ENCODE measurements around the gene KCNJ12.
"Not testable (repeated sequence)": the region's sequence is repeated elsewhere in the genome, so short reads cannot be mapped to it uniquely, and the experiment has no call there.

The KCNJ12 gene

GRCh38 chr17:21382560-21383495 is 6.7 kb downstream of the KCNJ12 start:
- no peak overlapping the region for H3K4me3 ChIP-seq (ENCODE audit: low read depth, low read length)

DNA sequence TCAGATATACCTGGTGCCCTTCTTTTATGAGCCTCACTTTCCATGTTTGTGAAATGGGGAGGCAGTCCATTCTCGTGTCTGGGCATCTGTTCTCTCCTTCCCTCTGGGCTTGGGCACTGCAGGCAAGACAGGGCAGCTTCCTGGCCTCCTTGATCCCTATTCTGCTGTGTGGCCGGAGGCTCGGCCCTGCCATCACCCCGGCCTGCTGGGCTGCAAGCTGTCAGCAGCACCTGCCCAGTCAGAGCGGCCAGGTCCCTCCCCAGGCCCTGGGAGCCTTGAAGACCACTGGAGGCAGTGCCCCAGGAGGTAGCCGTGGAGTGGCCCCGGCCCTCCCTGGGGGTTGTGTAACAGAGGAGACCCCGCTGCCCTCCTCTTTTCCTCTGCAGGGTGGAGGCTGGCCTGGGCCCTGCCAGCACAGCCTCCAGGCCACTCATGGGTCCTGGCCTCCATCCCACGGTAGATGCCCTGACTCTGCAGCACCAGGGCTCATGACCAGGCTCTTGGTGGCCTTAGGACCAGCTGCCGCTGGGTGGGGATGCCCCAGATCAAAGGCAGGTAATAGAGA is 9.2 kb downstream of the KCNJ12 start:
- no peak overlapping the region for H3K4me3 ChIP-seq (ENCODE audit: low read depth, low read length)

DNA sequence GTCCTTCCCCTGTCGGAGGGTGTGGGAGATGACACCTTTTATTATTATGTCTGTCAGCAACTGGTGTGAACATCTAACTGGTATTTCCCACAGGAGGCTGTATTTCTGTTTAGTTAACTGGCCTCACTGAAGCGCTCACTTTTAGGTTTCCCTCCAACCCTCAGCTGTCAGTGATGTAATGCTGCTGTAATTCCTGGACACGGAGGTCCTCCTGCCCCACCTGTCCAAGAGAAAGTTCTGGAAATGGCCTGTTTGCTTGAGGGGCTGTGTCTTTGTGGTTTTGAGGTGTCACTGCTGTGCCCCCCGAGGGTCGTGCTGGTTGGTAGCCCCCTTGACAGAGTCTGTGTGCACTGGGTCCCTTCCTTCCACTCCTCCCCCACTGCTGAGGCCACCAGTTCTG is 11.5 kb downstream of the KCNJ12 start:
- no peak overlapping the region for H3K4me3 ChIP-seq (ENCODE audit: low read depth, low read length)

- H3K4me3 ChIP-seq (ENCODE audit: low read depth, low read length), result no peak overlapping the region
Measured at GRCh38 chr17:21388066-21388465, 11.9 kb downstream of the KCNJ12 start.

DNA sequence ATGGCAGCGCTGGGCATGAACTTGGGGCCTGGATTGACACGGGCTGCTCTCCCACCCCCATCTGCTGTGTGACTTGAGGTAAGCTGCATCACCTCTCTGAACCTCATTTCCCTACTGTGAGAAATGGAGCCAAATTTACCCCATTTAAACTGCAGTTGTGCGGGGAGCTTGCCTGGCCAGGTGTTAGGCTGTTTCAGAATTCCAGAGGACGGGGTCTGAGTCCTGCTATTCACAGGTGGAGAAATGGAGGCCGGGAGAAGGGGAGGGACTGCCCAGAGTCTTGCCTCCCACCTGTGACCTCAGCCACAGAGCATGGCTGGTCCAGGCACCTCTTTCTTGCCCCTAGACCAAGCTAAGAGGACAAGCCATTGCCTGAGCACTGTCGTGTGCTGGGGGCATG is 12.8 kb downstream of the KCNJ12 start:
- H3K4me3 ChIP-seq (ENCODE audit: low read depth, low read length), result no peak overlapping the region

- no peak overlapping the region for H3K4me3 ChIP-seq (ENCODE audit: low read depth, low read length)
Measured at GRCh38 chr17:21389394-21389793, 13.2 kb downstream of the KCNJ12 start.

GRCh38 chr17:21390294-21390693 is 14.1 kb downstream of the KCNJ12 start:
- no peak overlapping the region for H3K4me3 ChIP-seq (ENCODE audit: low read depth, low read length)

DNA sequence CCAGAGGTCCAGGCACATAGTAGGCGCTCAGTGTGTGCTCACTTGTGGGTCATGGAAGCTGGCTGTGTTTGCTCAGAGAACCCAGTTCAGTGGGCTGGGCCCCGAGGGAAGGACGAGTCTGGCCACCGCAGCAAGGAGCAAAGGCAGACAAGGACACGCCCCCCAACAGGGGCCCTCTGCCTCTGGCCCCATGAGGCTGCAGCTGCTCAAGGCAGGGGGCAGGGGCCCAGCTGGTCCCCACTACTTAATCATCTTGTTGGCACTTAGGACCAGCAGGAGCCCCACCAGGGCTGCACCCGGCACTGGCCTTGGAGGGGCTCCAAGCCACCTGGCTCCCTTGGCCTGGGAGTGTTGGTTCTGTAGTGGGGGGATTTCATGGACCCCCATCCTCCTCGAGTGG is 16.1 kb downstream of the KCNJ12 start:
- H3K4me3 ChIP-seq (ENCODE audit: low read depth, low read length), result no peak overlapping the region

DNA sequence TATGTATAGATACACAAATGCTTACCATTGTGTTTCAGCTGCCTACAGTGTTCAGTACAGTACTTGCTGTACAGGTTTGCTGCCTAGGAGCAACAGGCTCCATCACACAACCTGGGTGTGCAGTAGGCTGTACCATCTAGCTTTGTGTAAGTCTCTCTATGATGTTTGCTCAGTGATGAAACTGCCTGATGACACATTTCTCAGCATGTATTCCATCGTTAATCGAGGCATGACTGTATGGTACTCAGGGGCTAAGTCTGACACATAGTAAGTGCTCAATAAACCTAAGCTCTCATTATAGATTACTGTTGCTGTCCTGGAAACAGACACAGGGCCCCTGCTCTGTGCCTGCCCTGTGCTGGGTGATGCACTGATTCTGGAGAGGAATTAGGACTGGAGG is 18.1 kb downstream of the KCNJ12 start:
- H3K4me3 ChIP-seq (ENCODE audit: low read depth, low read length), result no peak overlapping the region

- H3K4me3 ChIP-seq (ENCODE audit: low read depth, low read length), result no peak overlapping the region
Measured at GRCh38 chr17:21395764-21396163, 19.6 kb downstream of the KCNJ12 start.

DNA sequence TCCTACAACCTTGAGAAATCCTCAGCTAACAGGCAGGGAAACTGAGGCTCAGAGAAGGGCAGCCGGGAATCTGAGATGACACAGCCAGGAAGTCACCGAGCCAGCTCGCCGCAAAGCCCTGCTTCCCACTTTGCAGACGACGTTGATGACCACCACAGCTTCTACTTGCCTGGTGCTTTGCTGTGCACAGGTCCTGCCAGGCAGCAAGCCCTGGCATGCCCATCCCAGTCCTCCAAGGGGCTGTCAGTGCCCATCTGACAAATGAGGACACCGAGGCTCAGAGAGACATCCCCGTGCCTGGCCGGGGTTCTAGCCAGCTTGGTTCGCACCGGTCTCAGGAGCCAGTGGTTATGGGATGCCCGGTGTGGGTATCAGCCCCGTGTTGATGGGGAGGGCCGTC is 20.1 kb downstream of the KCNJ12 start:
- H3K4me3 ChIP-seq (ENCODE audit: low read depth, low read length), result no peak overlapping the region

DNA sequence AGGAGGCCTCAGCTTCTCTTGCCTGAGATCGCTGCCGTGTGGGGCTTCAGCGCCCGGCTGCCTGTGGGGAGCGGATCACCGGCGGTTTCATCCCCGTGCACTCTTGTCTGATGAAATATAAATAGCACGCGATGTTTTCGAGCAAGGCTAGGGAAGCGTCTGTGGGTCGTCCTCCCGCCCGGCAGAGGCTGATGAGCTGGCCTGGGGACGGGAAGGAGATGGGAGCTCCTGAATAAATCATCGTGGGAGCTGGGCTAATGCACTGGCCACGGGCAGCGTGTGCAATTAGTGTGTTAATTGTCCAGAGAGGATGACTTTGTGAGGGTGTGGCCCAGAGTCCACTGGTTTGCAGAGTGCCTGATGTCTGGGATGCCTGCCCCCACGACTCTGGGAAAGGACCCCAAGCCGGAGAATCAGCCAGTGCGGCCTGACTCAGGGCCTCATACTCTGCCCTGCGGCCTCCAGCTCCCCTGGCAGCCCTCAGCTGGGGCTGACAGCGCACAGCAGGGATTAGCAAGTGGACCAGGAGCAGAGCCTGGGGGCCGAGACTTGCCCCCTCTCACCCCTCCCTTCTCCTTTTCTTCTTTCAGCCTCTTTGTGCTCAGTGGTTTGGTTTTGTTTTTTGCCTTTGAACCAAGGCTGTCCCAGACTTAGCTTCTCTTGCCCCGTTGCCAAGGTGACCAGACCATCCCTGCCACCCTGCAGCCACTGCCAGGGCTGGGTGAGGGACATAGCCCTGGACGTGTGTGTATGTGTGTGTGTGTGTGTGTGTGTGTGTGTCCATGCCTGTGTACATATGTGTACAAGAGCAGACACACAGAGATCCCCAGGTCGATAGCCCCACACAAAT is 21.4 kb downstream of the KCNJ12 start:
- H3K4me3 ChIP-seq (ENCODE audit: low read depth, low read length), result no peak overlapping the region

DNA sequence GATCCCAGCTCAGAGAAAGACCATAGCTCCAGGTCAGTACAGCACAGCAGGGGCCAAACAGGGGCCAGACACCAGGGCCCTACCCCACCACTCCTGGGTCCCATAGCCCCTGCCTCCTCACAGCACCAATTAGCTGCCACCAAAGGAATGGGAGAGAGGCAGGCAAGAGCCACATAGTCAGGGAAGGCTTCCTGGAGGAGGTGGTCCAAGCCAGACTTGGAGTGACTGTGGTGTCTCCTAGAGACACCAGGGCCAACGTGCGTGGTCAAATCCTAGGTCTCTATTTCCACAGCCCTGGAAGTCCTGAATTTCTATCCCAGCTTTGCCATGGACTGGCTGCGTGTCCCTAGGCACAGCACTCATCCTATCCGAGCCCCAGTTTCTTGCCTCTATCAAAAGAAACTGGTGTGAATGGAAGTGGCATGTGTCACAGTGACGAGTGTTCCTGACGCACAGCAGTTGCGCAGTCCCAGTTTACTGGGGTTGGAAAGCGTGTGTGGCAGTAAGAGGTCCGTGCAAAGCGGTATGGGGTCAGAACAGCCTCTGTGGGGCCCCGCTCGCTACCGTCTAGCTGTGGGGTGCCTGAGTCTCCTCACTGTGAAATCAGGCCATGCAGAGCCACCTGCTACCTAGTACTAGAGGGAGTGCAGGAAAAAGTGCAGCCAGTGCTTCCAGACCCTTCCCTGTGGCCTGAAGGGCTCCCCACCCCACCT is 23.5 kb downstream of the KCNJ12 start:
- H3K4me3 ChIP-seq (ENCODE audit: low read depth, low read length), result no peak overlapping the region

DNA sequence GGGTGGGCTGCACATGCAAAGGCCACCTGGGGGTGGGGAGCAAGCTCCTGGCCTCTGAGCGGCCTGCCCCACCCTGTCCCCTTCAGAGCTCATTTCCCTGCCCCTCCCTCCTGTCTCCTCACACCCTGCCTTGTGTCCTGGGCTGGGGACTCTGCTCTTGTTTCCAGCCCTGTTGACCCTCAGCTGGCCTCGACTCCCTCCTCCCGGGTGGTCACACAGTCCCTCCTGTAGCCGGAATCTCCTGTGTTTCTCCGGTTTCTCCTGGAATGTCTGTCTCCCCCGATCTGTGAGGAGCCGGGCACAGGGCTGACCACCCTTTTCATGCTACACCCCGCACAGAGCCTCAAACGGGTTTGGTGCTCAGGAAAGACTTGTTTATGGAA is 24.0 kb downstream of the KCNJ12 start:
- H3K4me3 ChIP-seq (ENCODE audit: low read depth, low read length), result not testable (repeated sequence)

DNA sequence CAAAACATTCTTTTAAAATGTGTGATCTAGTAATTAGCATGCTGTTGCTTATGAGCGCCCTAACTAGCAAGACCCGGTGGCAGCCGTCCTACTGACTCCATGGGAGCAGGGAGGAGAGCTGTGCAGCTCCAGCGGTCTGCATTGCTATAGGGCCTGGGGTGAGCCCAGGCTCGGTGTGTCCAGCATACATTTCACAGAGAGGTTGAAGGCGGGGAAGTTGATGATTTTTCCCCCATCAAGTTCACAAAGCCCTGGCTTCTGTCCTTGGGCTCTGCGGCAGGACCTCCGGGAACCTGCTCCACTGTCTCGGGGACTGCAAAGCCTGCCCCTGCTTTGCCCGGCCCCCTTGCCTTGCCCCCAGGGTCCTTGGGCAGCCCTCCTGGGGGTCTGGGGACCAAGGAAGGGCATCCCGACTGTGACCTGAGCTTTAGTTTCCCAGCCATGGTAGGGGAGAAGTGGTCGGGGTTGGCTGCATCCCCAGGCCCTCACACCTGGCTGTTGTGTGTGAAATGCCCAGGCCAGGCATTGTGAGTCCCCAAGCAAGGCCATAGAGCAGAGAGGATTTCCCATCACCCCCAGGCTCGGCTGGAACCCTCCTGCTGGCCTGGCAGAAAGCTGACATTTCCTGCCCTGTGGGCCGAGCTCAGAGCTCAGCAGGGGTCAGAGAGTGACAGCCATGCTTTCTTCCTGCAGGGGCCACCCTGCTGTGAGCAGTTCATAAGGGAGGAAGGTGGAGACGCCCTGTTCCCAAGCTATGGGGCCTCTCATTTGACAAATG is 24.8 kb downstream of the KCNJ12 start:
- H3K4me3 ChIP-seq (ENCODE audit: low read depth, low read length), result no peak overlapping the region

DNA sequence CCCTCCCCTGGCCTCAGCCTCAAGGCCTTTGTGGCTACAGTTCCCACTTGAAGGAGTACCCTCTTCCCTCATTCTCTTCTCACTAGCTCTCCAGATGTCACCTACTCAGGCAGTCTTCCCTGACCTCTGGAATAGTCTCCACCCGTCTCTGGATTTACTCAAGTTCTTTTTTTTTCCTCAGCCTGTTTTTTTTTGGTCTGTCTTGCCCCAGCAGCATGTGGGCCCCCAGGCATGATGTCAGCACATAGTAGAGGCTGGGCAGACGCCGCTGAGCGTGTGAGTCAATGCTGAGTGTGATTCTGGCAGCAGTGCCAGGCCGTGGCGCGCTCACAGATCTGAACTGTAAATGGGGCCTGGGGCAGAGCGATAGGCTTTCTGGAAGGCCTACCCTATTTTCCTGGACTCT is 26.0 kb downstream of the KCNJ12 start:
- H3K4me3 ChIP-seq (ENCODE audit: low read depth, low read length), result not testable (repeated sequence)

DNA sequence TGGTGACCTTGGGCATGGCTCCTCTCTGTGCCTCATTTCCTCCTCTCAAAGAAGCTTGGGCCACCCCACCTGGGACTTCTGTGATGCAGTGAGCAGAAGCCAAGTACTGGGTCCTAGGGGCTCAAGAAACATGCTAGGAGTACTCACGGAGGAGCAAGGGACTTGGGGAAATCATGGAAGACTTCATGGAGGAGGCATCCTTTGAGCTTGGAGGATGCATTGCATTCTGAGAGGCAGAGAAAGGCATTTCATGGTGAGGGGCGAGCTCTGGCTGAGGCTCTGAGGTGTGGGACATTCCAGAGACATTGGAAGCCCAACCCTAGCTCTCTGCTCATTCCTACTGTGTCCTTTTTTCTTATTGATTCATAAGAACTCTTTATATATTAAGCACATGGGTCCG is 26.8 kb downstream of the KCNJ12 start:
- not testable (repeated sequence) for H3K4me3 ChIP-seq (ENCODE audit: low read depth, low read length)

GRCh38 chr17:21404106-21404505 is 27.9 kb downstream of the KCNJ12 start:
- H3K4me3 ChIP-seq (ENCODE audit: low read depth, low read length), result not testable (repeated sequence)

DNA sequence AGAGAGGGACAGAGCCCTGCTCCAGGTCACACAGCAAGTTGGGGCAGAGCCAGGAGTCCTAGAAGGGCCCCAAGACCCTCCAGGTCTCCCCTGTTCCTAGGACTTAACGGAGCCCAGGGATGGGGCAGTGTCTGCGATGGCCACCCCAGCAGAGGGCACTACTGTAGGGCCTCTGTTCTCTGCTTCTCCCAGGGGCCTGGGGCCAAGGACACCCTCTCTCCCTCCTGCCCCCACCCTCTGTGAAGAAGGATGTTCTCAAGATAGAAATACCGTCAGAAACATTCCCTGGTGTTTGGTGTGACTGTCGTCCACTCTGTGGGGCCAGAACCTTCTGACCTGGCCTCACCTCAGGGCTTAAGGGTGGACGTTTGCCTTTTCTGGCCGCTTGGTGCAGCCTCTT is 28.4 kb downstream of the KCNJ12 start:
- H3K4me3 ChIP-seq (ENCODE audit: low read depth, low read length), result not testable (repeated sequence)
